HG03558 (cell line): ENCODE results near the gene DHRS9.

ENCODE experiments used
- ATAC-seq: cut with Tn5 transposase; IDR thresholded peaks from one replicate; pipeline ENCODE4 v1.9.1; 2021; ENCODE audit warnings: moderate number of reproducible peaks; ENCODE audit not compliant: unreplicated experiment; ENCODE audit errors: extremely low read depth

The DHRS9 gene

DNA sequence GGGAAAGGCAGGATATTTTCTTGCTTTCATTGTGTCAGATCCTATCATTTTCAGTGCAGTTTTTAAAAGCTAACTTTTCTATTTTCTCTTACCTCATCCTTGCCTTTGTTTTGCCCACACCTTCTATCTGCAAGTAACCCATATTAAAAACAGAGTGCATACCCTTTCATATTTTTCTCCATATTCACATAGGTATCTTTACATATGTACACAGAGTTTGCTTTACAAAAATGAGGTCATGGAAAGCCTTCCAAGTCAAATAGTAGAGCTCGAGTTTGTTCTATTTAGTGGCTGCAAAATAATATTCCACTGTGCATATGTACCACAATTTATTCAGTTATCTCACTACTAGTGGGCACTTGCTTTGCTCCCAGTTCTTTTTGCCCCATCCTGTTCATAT, 3.9 kb upstream of the DHRS9 start:
- no peak for ATAC-seq

DNA sequence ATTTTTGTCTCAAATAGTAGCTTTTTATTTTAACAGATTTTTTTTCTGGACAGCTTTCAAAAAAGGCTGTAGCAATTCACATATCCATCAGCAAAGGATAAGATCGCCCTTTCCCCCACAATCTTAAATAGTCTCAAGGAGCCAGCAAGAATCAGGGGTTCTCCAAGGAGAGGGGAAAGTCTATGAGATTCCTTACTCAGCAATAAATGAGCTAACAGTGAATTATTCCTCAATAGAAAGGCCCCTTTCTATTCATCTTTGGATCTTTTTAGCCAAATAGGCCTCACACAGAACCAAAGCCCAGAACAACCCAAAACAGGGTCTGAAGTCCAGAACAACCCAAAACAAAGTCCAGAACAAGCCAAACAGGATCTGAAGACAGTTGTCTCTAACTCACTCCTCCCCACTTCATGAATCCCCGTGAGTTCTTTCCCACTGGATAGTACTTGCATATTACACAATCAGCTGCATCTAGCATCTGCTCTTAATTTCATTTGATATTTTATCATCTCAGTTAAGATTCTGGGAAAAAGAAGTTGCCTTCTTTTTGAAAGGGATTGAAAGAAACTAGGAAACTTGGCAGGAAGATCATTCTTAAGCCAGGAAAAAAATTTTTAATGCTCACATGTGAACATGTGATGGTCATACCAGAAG, 3.4 kb upstream of the DHRS9 start:
- no peak for ATAC-seq

DNA sequence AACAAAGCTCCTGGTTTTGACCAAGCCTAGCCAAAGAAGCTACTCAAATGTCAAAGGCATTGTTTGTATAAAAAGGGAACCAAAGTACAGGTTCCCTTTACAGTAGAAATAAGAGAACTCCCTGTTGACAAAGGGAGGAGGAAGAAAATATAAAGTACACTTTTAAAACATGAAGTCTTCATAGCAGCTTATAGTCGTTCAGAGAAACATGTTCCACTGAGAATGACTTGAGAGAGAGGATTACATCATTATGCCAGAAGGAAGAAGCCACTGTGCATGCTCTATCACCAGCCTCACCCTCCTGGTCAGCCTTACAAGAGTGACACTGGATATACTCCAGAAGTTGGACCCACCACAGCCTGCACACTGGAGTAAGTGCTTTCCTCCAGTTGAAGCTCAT, 2.5 kb upstream of the DHRS9 start:
- no peak for ATAC-seq

DNA sequence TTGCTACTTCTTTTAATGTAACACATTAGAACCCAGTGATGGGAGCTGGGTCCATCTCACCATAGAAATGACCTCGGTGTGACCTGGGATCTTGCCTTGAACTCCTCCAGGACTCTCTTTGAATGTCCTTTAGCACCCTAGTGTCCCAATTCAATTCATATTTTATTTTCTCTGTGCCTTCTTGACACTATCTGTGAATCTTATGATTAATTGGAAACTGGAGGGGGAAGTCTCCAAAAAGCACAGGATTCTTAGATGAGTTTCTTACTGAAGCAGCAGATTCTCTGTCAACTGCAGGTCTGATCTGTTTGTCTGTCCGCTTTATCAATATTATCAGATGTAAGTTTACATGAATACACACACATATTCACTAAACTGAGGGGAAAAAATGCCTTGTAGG, 470 bp downstream of the DHRS9 start:
- no peak for ATAC-seq

DNA sequence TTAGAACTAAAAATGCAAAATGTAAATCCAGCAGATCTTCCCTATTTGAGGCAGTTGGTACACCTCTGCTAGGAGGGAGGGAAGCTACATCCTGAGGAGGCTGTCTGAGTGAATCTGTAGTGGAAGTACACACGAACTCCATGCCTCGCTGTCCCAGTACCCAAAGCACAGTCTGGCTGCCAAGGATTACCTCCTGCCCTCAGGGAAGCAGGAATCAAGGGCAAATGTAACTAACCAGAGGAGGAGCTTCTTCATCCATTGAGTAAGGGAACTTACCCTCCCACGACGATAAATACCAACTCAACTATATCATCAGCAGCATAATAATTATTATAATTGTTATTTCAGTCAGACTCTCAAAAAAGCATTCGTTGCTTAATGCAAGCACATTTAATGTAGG, 2.1 kb downstream of the DHRS9 start:
- ATAC-seq = no peak

DNA sequence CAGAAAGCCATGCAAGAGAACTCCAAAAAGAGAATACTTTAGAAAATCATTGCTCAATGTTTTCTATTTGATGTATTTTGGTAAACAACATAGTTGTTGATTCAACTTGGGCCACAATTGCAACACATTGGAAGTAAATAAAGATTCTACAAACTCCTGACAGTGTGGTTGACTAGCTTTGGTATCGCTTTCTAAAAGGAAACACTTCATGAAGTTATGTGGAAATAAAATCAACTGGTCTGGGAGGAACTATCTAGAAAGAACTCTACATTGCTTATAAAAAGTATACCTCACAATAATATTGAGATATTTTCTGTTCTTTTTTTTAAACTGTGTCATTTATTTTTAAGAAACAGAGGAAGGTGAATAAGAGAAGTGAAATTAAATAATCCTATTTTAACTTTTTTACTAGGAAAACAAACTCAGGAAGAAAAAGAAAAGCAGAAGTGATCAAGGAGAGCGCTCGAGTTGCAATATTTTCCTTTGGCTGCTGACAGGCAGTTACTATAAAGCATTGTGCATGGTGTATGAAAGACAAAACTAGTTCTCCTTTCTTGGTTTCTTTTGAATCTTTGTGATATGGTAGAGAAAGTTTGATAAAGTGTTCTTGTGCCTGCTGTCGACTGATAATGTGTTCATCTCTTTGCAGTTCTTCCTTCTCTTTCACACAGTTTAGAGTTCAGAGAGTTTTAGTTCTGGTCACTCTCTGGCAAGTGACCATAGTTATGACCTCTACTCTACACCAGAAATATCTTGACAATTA, 3.0 kb downstream of the DHRS9 start:
- no peak for ATAC-seq

DNA sequence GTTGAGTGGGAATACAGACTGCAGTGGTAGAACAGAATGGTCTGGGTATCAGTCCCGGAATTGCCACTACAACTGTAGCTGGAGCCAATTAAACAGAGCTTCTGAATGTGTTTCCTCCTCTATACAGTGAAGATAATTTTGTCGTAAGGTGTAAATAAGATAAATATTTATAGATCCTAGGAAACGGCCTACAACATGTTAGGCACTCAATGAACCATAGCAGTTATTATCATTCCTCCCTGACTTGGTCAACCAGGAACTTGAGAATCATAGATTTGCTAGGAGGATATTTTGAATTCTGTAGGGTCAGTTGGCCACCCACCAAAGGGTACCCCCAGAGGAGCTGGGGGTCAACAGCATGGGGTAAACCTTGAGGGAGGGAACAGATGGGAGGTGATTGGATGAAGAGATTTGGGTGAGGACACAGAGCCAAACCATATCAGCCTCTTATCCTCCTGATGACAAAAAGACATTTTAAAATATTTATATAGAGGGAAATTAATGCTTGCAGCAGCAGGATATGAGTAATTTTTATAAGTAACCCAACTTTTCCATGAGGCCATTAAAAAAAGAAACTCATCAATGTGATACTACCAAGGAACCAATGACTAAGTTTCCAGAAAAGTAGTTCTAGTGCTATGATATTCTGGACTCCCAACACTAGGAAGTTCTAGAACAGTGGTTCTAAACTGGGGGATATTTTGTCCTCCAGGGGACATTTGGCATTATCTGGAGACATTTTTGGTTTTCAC, 4.0 kb downstream of the DHRS9 start:
- no peak for ATAC-seq

DNA sequence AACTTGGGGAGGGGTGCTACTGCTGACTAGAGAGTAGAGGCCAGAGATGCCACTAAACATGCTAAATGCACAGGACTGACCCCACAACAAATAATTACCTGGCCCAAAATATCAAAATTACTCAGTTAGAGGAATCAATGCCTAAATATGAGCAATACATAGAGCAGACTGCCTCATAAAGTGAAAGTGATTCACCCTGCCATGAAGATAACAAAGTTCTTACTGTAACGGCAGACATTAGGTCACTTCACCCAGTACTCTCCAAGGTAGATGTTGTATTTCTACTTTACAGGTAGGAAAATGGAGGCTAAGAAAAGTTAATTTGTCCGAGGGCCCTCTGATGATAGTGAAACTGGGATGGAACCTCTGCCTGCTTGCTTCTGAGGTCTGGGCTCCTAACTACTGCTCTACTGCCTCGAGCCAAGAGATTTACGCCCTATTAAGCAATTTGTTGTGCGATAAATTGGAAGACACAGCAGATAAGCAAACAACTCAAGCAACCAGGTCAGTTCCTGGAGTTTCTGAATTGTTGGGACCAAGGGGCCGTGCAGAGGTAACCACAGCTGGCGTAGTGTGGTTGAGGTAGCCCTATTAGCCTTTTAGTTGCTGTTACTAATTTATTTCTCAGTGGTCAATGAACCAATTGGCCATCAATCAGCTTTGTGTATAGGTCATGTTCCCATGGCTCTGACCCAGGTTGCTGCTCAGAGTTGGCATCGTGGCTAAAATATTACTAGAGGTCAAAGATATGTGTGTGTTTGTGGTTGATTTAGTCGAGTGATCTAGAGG, 4.8 kb downstream of the DHRS9 start:
- no peak for ATAC-seq

DNA sequence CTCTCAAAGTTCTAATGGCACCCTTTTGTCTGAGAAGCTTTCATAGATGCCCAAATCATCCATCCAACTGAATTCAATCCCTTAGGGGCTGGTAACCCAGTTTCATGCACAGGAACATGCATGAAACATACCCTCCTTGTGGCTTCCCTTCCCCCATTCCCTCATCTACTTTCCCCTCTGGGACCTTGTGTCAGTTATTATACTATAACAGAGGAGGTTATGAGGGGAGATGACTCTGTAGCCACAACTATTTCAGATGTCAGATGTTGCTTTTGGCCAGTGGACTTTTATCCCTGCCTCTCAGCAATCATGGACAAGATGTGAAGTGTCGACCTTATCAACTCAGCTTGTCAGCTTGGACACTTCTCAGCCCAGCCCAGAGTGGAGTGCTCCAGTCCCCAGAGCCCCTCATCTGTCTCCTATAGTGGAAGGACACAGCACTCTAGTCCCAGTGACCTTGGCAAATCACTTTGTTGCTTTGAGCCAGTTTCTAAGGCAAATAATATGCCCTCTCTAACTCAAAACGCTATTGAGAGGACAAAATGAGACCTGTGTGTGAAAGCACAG, 8.4 kb downstream of the DHRS9 start:
- ATAC-seq = no peak

DNA sequence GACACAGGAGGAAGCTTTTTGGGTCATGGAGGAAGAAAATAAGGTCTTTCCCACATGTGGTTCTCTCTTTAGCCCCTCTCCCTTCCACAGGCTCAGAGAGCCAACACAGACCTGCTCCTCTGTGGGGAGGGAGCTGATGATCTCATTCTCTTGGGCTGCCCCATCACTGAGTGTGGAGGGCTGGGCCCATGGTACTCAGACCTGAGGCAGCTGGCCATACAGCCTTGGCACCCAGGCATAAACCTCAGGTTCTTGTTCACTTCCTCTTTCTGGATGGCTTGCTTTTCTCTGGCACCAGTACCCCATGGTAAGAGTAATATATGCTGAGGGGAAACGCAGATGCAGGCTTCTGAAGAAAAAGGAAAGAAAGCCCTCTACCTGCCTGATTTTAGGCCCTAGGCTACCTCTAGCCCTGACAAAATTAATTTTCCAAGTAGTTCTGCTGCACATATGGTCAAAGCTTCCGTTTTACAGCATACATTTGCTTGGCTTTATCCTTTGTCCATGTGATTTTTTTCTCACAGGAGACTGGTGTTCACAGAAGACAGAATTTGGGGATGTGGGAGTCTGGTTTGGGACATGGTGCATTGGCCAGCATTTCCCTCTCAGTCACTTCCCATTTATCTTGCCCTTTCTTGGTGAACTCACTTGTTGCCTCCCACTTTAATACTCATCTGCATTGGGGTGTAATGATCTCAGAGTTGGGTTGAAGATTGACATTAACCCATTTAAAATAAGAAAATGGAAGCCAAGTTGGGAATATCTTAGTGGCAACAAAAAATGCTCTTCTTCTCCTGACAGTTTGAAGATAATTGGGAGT, 11.1 kb downstream of the DHRS9 start:
- ATAC-seq = peak; percentile 43

DNA sequence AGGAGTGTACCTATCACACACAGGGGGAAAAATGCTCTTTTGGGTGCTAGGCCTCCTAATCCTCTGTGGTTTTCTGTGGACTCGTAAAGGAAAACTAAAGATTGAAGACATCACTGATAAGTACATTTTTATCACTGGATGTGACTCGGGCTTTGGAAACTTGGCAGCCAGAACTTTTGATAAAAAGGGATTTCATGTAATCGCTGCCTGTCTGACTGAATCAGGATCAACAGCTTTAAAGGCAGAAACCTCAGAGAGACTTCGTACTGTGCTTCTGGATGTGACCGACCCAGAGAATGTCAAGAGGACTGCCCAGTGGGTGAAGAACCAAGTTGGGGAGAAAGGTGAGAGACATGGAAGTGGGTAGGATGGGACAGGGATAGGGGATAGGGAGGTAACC, 12.2 kb downstream of the DHRS9 start:
- ATAC-seq = no peak

DNA sequence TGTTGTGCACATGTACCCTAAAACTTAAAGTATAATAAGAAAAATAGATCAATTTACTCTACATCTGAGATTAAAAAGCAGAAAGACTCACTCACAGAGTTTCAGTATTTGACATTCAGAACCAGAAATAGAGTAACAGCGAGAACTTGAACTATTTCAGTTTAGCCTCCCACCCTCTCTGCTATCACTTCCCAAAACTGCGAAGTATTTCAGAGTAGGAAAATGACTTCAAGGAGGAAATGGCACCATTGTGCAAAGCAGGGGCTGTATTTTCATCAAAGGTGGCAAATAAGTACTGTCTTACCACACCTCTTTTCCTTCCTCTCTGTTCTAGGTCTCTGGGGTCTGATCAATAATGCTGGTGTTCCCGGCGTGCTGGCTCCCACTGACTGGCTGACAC, 13.6 kb downstream of the DHRS9 start:
- no peak for ATAC-seq

DNA sequence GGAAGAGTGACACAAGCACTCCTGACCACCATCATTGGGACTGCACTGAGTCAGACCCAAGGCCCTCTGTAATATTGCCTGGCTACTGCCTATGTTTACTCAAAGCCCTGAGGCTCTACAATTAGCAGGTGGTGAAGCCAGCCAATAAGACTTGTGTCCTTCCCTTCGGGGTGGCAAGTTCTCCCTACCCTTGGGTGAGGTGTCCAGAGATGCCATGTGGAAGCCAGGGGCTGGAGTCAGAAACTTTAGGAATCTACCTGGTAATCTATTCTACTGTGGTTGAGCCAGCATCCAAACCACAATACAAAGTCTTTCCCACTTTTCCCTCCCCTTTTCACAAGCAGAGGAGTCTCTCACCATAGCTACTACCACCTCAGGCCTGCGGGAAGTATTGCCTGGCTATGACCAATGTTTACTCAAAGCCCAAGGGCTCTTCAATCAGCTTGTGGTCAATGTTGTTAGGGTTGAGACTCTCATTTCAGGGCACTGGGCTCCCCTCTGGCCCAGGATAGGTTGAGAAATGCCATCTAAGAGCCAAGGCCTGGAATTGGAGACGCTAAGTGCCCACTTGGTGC, 17.6 kb downstream of the DHRS9 start:
- no peak for ATAC-seq

DNA sequence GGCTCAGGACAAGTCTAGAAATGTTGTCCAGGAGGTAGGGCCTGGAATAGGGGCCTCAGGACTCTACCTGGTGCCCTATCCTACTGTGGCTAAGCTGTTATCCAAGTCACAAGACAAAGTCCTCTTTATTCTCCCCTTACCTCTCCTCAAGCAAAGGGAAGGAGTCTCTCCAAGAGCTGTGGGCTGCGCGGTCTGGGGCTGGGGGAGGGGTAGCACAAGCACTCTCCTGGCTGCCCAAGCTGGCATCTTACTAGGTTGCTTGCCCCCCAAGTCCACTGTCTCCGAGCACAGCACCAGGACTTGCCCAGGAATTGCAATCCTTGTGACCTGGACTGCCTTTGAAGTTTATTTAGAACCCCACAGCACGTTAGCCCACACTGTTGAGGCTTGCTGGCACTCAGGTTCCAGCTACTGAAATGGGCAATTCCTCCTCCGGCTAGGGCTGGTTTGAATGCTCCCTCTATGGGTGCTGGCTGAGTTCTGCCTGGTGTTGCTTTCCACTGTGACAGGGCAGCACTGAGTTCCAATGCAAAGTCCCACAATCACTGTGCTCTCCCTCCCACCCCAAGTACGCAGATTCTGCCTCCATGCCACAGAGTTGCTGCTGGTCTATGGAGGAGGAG, 18.5 kb downstream of the DHRS9 start:
- no peak for ATAC-seq

DNA sequence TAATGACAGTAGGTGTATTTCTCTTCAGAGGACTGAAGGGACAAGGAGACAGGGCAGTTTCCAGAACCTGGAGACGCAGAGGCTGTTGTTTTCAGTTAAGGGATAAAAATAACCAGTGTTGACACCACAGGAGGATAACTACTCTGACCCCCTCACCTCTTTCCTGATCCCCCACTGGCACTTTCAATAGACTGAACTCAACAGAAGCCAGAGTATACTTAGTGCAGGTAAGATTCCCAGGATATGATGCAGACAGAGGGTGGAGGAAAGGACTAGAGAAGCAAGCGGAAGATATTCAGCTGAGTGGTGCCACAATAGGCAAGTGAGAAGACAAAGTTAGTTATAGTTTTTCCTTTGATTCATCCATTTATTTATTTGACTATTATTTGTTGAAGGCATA, 19.8 kb downstream of the DHRS9 start:
- no peak for ATAC-seq

DNA sequence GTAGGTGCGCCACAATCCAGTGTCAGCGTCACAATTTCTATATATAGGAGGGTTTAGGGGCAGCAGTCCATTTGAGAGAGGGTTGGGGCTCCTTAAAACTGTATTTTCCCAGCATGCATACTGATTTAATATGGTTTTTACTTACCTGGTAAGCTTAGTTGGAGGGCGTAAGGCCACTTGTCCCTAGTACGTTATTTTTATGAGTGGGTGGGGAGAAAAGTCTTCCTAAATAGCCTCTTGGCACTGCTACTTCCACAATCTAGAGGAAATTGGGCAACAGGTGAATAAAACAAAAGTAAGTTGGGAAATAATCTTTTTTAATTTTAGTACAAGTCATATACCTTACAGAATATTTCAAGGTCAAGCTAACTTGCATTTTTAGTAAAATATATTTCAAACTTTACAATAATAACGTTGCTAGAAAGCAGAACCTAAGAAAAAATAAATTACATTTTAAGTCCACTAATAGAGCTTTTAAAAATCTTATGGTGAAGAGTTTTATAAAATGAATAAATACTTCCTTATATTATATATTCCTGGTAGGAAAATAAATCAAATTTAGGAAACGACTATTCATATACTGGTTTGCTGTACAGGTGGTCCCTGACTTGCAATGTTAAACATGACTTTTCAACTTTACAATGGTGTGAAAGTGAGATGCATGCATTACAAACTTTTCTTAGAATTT, 20.9 kb downstream of the DHRS9 start:
- ATAC-seq = no peak

DNA sequence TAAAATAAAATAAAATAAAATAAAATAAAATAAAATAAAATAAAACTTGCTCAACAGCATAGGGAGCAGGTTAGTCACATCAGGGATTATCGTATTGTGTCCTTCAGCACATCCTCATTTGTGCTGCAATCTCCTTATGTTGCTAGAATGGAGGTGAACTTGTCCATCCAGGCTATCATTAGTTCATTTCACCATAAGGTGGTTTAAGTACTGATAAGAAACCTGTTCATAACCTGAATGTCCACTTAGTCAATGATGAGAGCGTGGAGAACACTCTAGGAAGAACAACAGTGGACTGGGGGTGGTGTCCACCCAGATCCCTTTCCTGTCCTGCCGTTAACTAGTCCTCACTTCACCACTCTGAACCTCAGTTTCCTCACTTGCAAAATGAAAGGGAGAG, 21.9 kb downstream of the DHRS9 start:
- no peak for ATAC-seq
